Colon (tissue), 2 donors: ENCODE data around the gene SALL3.
"Not testable (repeated sequence)": the region's sequence is repeated elsewhere in the genome, so short reads cannot be mapped to it uniquely, and the experiment has no call there.

Source experiments
- FAIRE-seq: peaks from 2 replicates; lab custom pipeline; 2012; peaks lifted over from hg19 to GRCh38; lab: Jason Lieb, UNC
- donor health status: control.
- donor health status: control.

Gene SALL3

DNA sequence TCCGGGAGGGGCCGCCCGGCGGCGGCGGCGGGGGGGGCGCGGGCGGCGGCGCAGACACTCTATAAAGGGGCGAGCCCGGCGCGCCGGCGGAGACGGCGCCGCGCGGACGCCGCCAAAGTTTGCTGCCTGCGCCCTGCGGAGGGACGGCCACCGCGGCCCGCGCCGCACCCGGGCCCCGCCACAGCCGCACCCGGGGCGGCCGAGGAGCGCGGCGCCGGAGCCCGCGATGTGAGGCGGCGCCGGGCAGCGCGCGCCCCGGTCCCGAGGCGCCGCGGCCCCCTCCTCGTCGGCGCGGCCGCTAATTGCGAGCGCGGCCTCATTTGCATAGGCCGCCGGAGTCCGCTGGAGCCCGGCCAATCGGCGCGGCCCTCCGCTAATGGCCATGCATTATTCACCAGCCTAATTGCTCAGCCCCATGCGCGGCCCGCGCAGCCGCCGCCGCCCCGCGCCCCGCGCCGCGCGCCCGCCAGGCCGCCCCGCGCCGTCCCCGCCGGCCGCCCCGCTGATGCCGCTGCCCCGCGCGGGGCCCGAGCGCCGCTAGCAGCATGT, at the start of gene SALL3:
Gene SALL3, plus strand, starts transcription at position 89 of the 549 bp plus-strand sequence. Its CDS starts 457 bp downstream, at position 546.
- FAIRE-seq = no peak

DNA sequence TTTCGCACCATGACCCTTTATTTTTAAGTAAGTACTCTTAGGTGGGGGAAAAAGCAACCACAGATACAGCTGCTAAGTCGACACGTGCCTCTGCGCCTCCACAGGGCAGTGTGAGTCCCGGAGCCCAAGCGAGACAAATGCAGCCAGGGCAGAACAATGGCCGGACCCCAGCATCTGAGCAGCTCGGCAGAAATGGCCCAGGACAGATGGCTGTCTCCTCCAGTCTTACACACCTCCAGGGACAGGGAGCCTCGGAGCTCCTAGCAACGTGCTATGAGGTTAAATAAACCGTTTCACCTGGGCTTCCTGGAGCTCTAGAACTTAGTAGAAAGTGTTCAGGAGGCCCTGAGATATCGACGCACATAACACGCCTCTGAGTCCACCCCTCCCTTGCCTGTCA, 47.3 kb upstream of the SALL3 start:
- FAIRE-seq = no peak

DNA sequence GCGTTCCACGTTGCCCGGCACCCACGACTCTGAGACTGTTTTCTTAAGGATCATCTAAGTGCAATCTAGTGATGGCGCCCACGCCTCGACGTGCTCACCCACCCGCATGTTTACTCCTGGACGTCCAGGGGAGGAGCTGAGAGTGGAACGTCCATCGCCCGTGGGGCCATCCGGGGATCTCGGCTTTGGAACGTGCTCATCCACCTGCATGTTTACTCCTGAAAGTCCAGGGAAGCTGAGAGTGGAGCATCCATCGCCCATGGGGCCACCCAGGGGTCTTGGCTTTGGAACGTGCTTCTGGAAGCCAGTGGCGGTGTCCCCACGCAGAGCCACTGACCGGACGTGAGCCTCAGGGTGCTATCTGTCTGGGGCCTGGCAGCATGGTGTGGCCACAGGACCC, 45.6 kb upstream of the SALL3 start:
- FAIRE-seq = no peak

DNA sequence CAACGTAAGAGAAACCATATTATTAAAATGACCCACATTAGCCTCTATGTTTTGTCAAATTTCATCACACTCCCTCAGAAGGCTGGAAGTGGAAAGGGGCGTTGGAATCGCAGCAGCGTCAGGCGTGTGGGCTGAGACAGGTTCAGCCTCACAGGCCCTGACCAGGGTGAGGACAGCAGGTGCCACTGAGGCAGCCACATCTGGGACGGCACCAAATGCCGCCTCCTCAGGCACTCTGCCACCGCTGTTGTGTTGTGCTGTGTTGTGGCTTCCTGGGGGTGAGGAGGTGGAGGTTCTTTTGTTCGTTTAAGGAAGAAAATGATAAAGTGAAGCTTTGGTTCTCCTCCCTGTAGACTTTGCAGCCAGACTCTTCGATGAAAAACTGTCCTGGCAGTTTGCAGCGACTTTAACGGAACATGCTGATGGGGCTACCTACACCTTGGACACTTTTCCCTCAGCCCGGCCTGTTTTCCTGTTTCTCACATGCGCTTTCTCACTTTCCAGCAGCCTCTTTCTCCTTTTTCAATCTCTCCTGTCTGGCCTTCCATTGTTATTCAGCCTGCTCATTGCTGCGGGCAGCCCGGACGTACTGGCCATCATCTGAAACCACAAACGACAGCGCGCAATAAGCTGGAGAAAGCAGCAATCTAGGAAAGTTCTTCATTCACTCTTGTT, 44.9 kb upstream of the SALL3 start:
- no peak for FAIRE-seq

DNA sequence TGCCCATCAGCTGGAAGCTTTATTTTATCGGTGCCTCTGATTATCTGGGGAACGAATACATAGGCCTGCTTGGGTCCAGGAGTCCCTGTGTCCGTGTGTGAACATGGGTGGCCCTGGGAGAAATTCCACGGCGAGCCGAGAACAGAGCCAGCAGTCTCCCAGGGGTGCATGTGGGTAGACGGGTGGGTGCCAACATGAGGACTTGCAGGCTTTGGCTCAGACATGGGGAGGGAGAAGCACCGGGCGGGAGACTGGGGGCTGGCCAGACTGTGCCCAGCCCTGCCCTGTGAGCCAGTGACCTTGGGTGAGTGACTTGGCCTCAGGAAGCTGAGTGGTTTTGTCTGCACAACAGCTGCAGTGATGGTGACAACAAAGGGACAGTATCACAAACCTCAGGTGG, 44.2 kb upstream of the SALL3 start:
- no peak for FAIRE-seq

DNA sequence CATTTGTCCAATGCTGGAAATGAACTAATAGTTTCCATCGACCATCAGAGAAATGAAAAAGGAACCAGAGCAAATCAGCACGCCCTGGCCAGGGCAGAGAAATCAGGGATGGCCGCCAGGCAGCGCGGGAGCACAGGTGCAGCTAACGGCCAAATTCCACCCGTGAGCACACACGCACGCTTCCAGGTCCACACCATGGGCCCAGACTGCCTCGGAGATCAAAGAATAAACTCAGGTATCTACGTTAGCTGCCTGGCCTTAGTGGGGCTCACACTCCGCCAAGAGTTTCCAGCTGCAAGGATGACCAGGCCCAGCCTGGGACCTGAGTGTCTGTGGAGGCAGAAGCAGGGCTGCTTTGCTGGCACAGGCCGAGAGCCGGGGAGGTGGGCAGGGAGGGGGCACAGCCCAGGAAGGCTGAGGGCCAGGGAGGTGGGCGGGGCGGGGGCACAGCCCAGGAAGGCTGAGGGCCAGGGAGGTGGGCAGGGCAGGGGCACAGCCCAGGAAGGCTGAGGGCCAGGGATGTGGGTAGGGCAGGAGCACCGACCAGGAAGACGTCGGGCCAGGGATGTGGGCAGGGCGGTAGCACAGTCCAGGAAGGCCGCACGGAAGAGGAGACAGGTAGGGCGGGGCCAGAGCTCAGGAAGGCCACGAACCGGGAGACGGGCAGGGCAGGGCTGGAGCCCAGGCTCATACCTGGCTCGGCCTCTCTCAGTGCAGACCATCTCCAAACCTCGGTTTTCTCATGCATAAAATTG, 43.2 kb upstream of the SALL3 start:
- no peak for FAIRE-seq

DNA sequence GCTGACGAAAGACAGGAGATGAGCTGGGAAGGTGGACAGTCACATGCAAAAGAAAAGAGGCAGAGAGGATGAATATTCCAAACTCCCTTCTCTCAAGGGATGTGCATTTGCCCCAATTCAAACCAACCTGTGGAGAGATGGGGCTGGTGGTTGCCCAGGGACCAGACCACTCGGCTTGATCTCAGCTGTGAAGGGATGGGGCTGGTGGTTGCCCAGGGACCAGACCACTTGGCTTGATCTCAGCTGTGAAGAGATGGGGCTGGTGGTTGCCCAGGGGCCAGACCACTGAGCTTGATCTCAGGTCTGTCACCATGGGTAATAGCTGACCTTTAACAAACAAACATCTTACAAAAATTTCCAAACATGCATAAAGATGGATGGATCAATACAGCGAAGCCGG, 42.5 kb upstream of the SALL3 start:
- FAIRE-seq = no peak

DNA sequence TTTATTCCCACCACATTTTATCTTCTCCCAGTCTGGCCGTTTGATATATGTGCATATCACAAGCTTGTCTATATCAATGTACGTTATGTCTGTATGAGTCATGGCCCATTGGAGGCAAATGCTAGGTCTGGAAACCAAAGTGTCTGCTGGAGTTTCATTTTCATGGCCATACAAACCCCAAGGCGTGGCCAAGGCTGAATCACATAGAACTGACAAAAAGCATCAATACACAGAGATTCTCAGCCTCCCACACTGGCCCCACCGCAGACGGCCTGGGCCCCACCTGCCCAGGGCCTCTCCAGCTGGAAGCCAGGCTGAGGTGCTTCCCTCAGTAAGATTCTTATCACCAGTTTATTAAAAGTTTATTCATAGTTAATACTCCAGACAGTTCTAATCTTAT, 40.5 kb upstream of the SALL3 start:
- FAIRE-seq = no peak

DNA sequence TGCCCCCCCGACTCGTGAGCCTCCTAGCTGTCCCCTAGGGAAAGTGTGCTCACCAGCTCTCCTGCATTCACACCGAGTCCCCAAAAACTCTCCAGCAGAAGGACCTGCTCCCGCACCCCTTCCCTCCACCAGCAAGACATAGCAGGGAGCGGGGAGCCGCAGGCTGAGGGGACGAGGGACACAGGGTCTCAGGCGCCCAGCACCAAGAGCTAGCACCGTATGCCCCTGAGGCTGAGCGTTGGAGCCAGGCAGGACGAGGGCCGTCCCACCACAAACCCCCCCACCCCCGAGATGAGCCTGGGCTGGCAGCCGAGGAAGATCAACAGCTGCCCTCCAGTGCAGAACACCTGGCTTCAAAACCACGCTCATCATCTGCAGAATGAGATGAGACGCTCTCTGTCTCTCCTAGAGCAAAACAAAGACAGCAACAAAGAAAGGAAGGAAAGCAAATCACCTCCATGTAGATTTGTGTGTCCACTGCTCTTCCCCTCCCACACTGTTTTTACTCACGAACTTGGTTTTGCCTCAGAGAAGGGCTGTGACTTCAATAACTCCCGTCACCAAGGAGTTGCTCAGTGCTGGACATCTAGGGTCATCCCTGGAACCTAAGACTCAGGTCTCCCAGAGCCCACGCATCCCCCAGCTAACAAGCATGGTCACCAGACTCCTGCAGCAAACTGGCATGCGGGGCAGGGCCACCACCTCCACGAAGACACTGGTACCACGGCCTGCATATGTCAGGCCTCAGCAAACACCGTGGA, 39.7 kb upstream of the SALL3 start:
- FAIRE-seq = no peak

DNA sequence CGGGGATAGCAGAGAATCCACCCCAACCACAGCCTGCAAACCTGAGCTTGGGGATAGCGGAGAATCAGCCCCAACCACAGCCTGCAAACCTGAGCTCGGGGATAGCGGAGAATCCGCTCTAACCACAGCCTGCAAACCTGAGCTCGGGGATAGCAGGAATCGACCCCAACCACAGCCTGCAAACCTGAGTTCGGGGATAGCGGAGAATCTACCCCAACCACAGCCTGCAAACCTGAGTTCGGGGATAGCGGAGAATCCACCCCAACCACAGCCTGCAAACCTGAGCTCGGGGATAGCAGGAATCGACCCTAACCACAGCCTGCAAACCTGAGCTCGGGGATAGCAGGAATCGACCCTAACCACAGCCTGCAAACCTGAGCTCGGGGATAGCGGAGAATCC, 37.4 kb upstream of the SALL3 start:
- FAIRE-seq = not testable (repeated sequence)

DNA sequence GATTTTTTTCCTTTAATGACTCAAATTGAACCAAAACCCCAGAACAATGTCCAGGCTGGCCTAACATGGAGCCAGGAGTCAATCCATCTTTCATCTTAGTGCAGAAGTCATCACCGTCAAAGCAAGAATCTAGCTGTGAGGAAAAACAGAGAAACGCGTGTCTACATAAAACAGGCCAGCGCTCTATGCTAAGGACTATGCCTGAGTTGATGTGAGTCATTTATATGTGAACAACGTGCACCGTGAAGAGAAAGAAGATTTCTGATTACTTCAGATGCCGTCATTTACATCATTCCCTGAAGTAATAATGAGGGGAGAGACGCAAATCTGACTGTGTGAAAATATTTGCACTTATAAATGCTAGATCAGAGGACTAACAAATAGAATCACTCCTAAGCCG, 34.0 kb upstream of the SALL3 start:
- no peak for FAIRE-seq

DNA sequence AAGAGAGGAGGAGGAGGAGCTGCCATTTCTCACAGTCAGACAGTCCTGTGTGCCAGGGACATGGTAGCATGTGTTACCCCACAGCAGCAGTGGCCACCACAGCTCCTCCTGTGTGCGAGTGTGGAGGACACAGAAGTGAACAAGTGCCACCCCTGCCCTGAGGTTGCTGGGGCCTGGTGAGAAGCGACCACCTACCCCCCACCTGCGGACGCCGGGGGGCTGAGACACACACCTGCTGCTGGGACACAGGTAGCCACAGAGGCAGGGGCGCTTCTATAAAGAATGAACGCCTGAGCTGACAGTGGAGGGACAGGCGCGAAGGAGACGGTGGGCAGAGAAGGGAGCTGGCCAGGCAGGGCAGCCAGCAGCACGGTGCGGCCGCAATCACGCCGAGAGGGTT, 32.3 kb upstream of the SALL3 start:
- FAIRE-seq = no peak

DNA sequence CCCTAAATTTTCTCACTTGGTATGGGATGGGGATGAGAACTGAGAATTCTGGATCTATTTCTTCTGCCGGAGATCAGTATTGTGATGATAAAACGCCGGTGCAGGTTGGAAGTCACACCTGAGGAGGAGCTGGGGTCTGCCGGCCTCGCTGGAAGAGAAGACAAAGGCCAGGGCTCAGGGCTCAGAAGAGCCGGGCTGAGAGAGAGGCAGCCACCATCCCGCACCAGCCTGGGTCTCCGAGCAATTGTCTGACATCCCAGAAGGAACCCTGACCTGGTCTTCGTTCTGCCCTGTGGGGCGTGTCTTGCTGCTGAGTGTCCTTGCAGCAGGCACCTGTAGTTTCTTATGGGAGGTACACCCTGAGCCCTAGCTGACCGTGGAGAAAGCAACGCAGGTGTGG, 31.4 kb upstream of the SALL3 start:
- no peak for FAIRE-seq

DNA sequence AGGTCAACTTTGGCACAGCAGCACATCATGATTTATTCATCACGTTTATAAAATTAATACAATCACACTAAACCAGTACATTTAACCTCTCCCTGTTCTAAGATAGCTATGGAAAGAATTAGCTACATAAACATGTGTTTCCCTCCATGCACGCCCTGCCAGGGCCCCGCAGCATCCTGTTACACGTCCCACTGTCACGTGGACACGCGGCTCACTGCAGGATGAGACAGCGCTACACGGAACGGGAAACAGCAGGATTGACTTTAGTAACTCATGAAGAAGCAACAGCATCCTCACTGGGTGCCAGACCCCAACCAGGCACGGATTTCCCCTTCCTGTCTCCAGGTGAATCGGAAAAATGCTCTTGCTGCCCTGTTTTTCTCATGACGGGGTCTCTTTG, 30.9 kb upstream of the SALL3 start:
- FAIRE-seq = no peak

DNA sequence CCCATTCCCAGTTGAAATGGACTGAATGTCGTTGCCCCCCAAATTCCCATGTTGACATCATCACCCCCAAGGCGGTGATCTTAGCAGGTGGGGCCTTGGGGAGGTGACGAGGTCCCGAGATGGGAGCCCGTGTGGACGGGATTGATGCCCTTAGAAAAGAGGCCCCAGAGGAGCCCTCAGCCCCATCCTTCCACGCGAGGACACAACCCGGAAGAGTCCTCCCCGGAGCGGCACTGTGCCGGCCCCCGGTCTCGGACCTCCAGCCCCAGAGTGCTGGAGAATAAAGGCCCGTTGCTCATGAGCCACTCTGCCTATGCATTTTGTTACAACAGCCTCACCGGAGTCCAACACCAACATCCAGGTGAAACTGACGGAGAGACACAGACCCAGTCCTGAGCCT, 30.4 kb upstream of the SALL3 start:
- no peak for FAIRE-seq

DNA sequence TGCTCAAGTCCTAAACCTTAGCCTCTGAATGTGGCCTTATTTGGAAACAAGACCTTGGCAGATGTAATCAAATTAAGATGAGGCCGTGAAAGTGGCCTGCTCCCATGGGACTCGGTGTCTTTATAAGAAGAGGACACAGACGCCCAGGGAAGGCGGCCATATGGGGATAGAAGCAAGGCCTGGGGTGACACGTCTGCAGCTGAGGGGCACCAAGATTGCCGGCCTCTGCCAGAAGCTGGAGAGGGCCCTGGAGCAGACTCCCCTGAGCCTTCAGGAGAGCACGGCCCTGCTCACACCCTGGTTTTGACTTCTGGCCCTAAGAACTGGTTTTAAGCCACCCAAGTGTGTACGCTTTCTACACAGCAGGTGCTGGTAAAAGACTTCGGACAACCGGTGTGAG, 29.2 kb upstream of the SALL3 start:
- no peak for FAIRE-seq

DNA sequence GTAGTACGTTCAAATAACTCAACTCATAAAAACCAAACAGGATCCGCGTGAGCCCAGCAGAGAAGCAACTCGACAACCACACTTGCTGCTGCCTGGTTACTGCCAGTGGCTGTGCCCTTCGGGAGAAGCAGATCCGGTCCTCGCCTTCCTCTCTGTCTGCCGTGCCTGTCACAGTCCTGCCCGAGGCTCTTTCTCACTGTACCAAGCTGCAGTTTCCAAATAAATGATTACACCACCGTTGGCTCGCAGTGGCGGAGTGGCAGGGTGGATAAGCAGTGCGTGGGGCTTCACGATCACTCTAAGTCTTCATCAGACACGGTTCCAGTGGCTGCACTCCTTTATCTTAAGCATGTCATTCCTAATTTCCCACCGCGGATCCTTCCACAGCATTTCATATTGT, 26.1 kb upstream of the SALL3 start:
- no peak for FAIRE-seq

DNA sequence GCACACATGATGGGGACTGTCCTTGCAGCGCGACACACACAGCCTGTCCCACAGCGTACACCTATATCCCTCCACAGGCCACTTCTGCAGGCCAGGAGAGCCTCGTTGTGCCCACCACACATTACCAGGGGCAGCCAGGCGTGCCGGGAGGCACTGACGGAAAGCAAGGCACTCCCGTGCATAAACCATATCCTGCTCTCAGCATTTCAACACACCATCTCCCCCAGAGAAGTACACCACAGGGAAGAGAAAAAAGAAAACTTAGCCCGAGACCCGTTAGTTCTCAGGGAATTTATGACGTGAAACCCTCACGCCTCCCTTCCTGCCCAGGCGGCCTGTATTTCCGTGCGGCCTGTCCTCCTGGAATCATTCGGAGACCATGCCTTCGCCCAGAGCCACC, 24.6 kb upstream of the SALL3 start:
- no peak for FAIRE-seq

DNA sequence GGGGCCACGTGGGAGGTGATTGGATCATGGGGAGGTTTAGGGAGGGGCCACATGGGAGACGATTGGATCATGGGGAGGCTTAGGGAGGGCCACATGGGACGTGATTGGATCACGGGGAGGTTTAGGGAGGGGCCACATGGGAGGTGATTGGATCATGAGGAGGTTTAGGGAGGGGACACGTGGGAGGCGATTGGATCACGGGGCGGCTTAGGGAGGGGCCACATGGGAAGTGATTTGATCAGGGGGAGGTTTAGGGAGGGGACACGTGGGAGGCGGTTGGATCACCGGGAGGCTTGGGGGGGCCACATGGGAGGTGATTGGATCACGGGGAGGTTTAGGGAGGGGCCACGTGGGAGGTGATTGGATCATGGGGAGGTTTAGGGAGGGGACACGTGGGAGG, 22.5 kb upstream of the SALL3 start:
- no peak for FAIRE-seq

DNA sequence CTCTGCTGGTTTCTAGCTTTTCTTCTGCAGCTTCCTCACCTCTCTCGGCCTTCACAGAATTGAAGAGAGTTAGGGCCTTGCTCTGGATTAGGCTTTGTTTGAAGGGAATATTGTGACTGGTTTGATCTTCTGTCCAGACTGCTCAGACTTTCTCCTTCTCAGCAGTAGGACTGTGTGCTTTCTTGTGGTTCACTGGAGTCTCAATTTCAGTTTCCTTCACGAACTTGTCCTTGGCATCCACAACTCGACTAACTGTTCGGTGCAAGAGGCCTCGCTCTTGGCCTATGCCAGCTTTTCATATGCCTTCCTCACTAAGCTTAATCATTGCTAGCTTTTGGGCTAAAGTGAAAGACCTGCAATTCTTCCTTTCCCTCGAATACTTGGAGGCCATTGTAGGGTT, 18.9 kb upstream of the SALL3 start:
- no peak for FAIRE-seq

DNA sequence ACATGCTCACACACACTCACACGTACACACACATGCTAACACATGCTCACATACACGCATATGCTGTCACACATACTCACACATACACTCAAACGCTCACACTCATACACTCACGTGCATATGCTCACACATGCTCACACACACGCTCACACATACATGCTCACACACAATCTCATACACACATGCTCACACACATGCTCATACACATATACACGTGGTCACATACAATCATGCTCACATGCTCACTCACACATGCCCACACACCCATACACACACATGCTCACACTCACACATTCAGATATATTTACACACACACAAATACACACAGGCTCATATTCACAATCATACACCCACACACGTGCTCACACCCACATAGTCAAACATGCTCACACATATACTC, 17.5 kb upstream of the SALL3 start:
- FAIRE-seq = no peak

DNA sequence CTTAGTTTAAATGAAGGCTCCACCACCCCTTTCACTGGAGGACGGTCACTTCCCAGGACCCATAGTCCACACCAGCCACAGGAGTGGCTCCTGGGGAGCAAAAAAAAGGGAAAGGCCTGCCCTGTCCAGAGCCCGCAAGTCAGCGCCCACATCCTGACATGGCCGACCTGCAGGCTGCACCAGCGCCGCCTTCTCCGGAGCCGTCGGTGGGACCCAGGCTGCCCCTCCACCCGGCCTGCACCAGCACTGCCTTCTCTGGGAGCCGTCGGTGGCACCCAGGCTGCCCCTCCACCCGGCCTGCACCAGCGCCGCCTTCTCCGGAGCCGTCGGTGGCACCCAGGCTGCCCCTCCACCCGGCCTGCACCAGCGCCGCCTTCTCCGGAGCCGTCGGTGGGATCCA, 14.9 kb upstream of the SALL3 start:
- not testable (repeated sequence) for FAIRE-seq

DNA sequence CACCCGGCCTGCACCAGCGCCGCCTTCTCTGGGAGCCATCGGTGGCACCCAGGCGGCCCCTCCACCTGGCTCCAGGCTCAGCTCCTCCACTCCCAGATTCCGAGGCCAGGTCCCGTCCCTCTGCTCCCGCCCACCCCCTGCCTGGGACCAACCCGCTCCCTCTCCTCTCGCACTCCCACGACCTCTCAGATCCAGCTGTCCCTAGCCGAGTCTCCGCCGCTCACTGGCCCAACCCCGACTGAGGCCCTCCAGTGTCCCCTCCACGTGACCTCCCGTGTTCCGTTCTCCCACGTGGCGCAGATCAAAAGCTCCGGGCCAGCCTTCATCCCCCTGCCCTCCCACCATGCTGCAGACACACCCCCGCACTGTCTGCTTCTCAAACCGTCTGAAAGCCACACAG, 14.4 kb upstream of the SALL3 start:
- FAIRE-seq = no peak
